Activated naive CD8-positive, alpha-beta T cell treated with anti-CD3 and anti-CD28 coated beads, Interleukin-2, amount 50 U/mL, for 24 hours (primary cell): ENCODE results near the gene KIF24.
"Not testable (repeated sequence)": the region's sequence is repeated elsewhere in the genome, so short reads cannot be mapped to it uniquely, and the experiment has no call there.

Experiments
- ATAC-seq: fragments of 150-1000 bp; cut with Tn5 transposase; one replicate; pipeline ENCODE4 v1.10.0; 2021
- DNase-seq: peaks from one replicate; pipeline ENCODE4 v3.0.0; 2021
- H3K27ac Mint-ChIP-seq: one replicate; pipeline ENCODE4 v1.8.0; 2021; ENCODE audit warnings: mild to moderate bottlenecking, mixed read lengths
- H3K27me3 Mint-ChIP-seq: one replicate; pipeline ENCODE4 v1.8.0; 2021; ENCODE audit warnings: mixed read lengths
- H3K36me3 Mint-ChIP-seq: one replicate; pipeline ENCODE4 v1.8.0; 2021; ENCODE audit warnings: low read depth, mixed read lengths
- H3K4me1 Mint-ChIP-seq: one replicate; pipeline ENCODE4 v1.8.0; 2021; ENCODE audit warnings: mixed read lengths
- H3K4me3 Mint-ChIP-seq: one replicate; pipeline ENCODE4 v1.8.0; 2021; ENCODE audit warnings: mild to moderate bottlenecking, moderate library complexity, mixed read lengths
- H3K9me3 Mint-ChIP-seq: one replicate; pipeline ENCODE4 v1.8.0; 2021; ENCODE audit warnings: mixed read lengths

Gene KIF24

DNA sequence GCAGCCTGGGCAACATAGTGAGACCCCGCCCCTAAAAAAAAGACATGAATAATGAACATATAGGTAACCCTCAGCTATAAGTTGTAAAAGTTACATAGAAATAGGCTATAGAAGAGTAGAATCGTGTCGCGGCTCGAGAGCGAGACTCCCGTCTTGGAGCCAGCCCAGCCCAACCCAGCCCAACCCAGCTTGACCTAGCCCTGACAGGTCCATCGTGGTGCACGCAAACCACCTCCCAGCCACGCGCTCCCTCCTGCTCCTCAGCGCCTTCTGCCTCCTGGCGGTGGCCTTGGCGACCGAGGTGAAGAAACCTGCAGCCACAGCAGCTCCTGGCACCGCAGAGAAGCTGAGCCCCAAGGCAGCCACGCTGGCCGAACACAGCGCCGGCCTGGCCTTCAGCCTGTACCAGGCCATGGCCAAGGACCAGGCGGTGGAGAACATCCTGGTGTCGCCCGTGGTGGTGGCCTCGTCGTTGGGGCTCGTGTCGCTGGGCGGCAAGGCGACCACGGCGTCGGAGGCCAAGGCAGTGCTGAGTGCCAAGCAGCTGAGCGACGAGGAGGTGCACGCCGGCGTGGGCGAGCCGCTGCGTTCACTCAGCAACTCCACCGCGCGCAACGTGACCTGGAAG is 10.8 kb downstream of the KIF24 start:
- DNase-seq = no peak
- Mint-ChIP-seq H3K4me1 (peaks cover 6% of the 10 kb centered on the region), H3K36me3 (peaks cover 5% of the 10 kb centered on the region), H3K9me3 (no peaks in the 10 kb centered on the region), H3K27ac (no peak overlapping the region), H3K27me3 (no peaks in the 10 kb centered on the region), H3K4me3 (no peak overlapping the region)
- no peak for ATAC-seq

DNA sequence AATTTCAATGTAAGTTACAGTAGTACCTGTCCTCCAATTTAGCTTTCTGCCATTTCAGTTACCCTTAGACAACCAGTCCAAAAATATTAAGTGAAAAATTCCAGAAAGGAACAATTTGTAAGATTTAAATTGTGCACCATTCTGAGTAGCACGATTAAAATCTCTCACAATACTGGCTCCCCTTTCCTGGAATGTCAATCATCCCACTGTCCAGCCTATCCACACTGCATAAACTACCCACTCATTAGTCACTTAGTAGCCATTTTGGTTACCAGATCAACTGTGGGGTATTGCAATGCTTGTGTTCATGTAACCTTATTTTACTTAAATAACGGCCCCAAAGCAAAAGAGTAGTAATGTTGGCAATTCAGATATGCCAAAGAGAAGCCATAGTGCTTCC is 11.6 kb downstream of the KIF24 start:
- no peak for DNase-seq
- Mint-ChIP-seq H3K9me3 (no peaks in the 10 kb centered on the region), H3K36me3 (peaks cover 5% of the 10 kb centered on the region), H3K4me3 (no peak overlapping the region), H3K4me1 (peaks cover 6% of the 10 kb centered on the region), H3K27ac (no peak overlapping the region), H3K27me3 (no peaks in the 10 kb centered on the region)
- ATAC-seq = no peak

DNA sequence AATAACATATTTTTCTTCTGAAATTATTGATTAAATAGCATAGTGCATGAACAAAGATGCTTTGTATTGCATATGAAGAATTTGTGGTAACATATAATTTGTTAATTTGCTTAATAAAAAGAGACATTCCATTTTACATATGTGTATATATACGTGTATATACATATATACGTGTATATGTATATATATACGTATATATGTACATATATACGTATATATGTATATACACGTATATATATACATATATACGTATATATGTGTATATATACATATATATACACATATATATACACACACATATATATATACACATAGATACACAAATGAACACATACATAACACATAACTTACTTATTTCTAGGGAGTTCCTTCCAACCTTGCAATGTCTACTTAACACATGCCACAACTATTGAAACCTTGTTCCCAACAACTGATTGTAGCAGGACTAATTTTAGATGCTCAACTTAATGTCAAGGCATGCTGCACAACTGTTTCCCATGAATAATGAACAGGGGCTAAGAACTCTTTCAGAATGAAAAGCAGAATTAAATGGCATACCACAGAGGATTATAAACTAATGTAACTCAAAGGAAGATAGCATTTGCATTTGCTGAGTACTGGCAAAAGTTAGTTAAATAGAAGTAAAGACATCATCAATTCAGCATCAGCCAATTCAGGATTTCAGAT is 17.4 kb downstream of the KIF24 start:
- H3K27ac Mint-ChIP-seq = no peak overlapping the region
- ATAC-seq = no peak

DNA sequence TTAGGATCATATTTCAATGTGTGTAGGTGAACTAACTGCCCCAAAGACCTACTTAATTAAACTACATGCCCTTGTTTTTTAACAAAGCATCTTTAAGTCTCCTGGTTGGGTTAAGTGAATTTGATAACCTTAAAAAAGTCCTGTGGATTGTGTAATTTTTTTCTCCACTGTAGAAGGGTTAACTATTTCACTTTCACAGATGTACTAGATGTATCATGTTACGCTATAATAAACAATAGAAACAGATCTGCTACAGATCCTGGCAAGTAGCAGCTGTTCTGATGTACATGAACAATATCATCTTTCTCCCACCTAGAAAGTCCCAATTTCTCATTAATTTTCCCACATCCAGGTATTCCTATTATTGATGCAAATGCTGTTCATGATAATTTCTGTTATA is 18.9 kb downstream of the KIF24 start:
- Mint-ChIP-seq H3K36me3 (peaks cover 5% of the 10 kb centered on the region), H3K27me3 (no peaks in the 10 kb centered on the region), H3K4me3 (no peak overlapping the region), H3K27ac (no peak overlapping the region), H3K4me1 (no peaks in the 10 kb centered on the region), H3K9me3 (no peaks in the 10 kb centered on the region)
- DNase-seq = no peak
- ATAC-seq = no peak

More for the DNA sequence above, 17.4 kb downstream of the KIF24 start:
- H3K36me3 Mint-ChIP-seq = no peaks in the 10 kb centered on the region
- no peak overlapping the region for H3K4me3 Mint-ChIP-seq
- H3K27me3 Mint-ChIP-seq = no peaks in the 10 kb centered on the region
- no peaks in the 10 kb centered on the region for H3K9me3 Mint-ChIP-seq
- no peak for DNase-seq
- peaks cover 2% of the 10 kb centered on the region for H3K4me1 Mint-ChIP-seq

DNA sequence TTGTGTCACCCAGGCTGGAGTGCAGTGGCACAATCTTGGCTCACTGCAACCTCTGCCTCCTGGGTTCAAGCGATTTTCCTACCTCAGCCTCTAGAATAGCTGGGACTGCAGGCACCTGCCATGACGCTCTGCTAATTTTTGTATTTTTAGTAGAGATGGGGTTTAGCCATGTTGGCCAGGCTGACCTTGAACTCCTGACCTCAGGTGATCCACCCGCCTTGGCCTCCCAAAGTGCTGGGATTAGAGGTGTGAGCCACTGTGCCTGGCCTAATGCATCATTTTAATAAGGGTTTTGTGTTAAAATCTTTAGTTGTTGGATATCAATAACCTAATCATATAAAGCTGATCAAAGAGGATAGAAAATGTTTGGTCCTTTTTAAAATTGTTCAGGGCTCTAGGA is 20.8 kb downstream of the KIF24 start:
- not testable (repeated sequence) for H3K4me1 Mint-ChIP-seq, H3K9me3 Mint-ChIP-seq, H3K36me3 Mint-ChIP-seq, H3K27me3 Mint-ChIP-seq, H3K27ac Mint-ChIP-seq, ATAC-seq, DNase-seq, H3K4me3 Mint-ChIP-seq

DNA sequence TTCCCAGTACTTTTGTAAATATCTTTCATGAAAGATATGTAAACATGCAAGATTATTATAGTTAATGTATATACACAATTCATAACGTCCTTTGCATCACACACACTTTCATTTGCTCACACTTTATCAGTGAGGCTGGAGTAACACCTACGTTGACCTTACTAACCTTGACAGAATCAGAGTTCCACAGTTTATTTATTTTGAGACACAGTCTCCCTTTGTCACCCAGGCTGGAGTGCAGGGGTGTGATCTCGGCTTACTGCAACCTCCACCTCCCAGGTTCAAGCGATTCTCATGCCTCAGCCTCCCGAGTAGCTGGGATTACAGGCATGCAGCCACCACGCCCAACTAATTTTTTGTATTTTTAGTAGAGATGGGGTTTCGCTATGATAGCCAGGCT is 28.0 kb downstream of the KIF24 start:
- not testable (repeated sequence) for H3K27me3 Mint-ChIP-seq, H3K4me3 Mint-ChIP-seq, H3K4me1 Mint-ChIP-seq, H3K9me3 Mint-ChIP-seq, DNase-seq, H3K36me3 Mint-ChIP-seq, H3K27ac Mint-ChIP-seq, ATAC-seq

DNA sequence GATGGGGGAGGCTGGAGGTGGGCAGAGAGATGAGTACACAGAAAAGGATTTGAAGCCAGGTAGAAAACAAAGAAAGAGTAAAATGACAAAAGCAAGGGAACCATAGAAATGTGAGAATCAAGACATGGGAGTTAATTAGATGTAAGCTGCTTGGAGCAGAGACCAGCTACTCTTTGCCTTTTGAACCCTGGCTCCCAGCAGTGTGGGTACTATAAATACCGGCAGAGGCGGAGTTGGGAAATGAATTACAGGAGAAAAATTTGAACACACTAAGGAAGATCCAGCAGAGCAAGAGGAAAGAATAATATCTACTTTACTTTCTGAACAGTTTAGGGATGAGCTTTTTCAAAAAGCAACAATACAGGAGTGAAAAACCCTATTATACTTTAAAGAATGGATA is 36.5 kb downstream of the KIF24 start:
- ATAC-seq (no peak), DNase-seq (no peak)
- Mint-ChIP-seq H3K36me3 (no peaks in the 10 kb centered on the region), H3K4me1 (no peaks in the 10 kb centered on the region), H3K4me3 (no peak overlapping the region), H3K9me3 (no peaks in the 10 kb centered on the region), H3K27me3 (no peaks in the 10 kb centered on the region), H3K27ac (no peak overlapping the region)

DNA sequence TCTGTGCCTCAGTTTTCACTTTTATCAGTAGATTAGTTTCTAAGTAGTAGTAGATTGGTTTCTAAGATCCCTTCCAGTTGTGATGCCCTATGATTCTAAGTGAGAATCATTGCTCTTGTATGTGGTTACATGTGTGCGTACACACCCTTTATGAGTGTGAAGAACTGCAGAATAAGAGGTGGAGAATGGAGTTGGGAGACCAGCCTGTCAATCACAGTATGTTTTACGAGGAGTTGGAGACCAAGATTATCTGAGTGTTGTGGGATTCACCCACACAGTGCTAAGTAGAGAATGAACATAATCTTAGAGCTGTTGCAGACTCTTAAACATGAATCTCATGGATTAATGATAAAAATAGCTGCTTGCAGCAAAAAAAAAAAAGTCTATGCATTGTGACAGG is 37.6 kb downstream of the KIF24 start:
- Mint-ChIP-seq H3K4me1 (no peaks in the 10 kb centered on the region), H3K27me3 (no peaks in the 10 kb centered on the region), H3K27ac (no peak overlapping the region), H3K9me3 (no peaks in the 10 kb centered on the region), H3K4me3 (no peak overlapping the region), H3K36me3 (peaks cover under 1% of the 10 kb centered on the region)
- DNase-seq (no peak), ATAC-seq (no peak)

DNA sequence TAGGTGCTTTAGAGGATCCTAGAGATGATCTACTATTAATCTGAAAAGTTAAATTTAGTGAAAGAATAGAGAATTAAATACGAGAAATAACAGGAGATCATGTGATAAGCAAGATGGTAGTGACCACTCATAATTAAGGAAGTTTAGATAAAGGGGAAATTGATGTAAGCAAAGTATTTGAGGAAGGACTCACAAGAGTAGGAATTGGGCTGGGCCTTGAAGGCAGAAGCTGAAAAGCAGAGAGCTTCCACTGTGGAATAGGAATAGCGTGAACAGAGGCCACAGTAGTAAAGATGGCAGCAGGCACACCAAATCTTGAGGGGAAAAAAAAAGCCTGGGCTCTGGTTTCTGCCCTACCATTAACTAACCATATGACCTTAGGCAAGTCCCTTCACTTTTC is 38.0 kb downstream of the KIF24 start:
- DNase-seq = no peak
- H3K4me3 Mint-ChIP-seq = no peak overlapping the region

DNA sequence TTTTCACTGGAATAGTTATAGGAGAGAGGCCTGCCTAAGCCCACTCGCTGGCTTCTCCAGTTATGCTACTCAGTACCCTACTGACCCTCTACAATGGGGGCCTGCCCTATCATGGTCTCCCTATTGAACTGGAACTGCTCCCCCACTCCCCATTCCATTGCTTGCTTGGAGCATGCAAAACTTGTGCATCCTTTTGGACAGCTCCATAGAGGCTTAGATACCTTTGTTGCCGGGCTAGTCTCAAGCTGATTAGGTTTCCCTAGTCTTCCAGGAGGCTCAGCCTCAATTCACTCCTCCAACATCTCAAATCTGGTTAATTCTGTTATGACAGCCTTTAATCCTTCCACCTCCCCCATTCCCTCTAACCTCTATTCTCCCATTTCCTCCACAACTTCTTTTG is 39.9 kb downstream of the KIF24 start:
- H3K27ac Mint-ChIP-seq = no peak overlapping the region

More for the DNA sequence above, 38.0 kb downstream of the KIF24 start:
- Mint-ChIP-seq H3K4me1 (no peaks in the 10 kb centered on the region), H3K9me3 (no peaks in the 10 kb centered on the region), H3K27me3 (no peaks in the 10 kb centered on the region), H3K36me3 (peaks cover 4% of the 10 kb centered on the region), H3K27ac (no peak overlapping the region)
- no peak for ATAC-seq

DNA sequence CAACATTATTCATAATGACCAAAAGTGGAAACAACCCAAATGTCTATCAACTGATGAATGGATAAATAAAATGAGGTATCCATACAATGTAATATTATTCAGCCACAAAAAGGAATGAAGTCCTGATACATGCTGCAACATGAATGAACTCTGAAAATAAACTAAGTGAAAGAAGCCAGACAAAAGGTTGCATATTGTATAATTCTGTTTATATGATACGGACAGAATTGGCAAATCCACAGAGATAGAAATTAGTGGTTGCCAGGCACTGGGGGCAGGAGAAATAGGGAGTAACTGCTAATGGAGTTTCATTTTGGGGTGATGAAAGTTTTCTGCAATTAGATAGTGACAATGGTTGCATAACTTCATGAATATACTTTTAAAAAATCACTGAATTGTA is 47.0 kb downstream of the KIF24 start:
- Mint-ChIP-seq H3K36me3 (peaks cover 7% of the 10 kb centered on the region), H3K27ac (no peak overlapping the region)
- ATAC-seq = no peak

More for the DNA sequence above, 39.9 kb downstream of the KIF24 start:
- no peak for DNase-seq
- Mint-ChIP-seq H3K27me3 (no peaks in the 10 kb centered on the region), H3K4me1 (no peaks in the 10 kb centered on the region), H3K36me3 (peaks cover 4% of the 10 kb centered on the region), H3K9me3 (no peaks in the 10 kb centered on the region), H3K4me3 (no peak overlapping the region)
- no peak for ATAC-seq

DNA sequence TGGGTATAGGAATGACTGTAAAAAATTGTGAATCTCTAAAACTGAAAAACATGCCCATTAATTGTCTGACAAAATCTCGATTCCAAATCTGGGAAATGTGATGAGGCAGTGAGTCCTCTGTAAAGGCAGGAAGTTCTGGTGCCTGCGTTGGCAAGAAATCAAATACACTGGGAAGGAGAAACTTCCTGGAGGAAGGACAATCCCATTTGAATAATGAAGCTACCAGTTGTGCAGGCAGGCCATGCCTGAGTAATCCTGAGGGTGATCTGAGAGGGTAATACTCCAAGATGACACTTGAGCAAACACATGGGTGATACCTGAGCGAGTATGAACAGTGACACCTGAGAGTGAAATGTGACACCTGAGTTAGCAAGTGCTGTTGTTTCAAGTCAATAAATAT is 49.7 kb downstream of the KIF24 start:
- H3K36me3 Mint-ChIP-seq = peaks cover 2% of the 10 kb centered on the region
- no peaks in the 10 kb centered on the region for H3K27me3 Mint-ChIP-seq
- no peak for ATAC-seq
- DNase-seq = no peak
- no peak overlapping the region for H3K27ac Mint-ChIP-seq
- no peak overlapping the region for H3K4me3 Mint-ChIP-seq
- peaks cover 4% of the 10 kb centered on the region for H3K4me1 Mint-ChIP-seq
- no peaks in the 10 kb centered on the region for H3K9me3 Mint-ChIP-seq

More for the DNA sequence above, 47.0 kb downstream of the KIF24 start:
- DNase-seq = no peak
- Mint-ChIP-seq H3K9me3 (no peaks in the 10 kb centered on the region), H3K4me1 (peaks cover 4% of the 10 kb centered on the region), H3K4me3 (no peak overlapping the region), H3K27me3 (no peaks in the 10 kb centered on the region)
